NCI-H128 (cell line): ENCODE measurements around the gene ALOX15.
"Not testable (repeated sequence)": the region's sequence is repeated elsewhere in the genome, so short reads cannot be mapped to it uniquely, and the experiment has no call there.

Experiments
- DNase-seq: peaks from one replicate; lab custom pipeline; 2025; ENCODE audit not compliant: unreplicated experiment; lab: John Stamatoyannopoulos, UW

ALOX15 gene, protein sequence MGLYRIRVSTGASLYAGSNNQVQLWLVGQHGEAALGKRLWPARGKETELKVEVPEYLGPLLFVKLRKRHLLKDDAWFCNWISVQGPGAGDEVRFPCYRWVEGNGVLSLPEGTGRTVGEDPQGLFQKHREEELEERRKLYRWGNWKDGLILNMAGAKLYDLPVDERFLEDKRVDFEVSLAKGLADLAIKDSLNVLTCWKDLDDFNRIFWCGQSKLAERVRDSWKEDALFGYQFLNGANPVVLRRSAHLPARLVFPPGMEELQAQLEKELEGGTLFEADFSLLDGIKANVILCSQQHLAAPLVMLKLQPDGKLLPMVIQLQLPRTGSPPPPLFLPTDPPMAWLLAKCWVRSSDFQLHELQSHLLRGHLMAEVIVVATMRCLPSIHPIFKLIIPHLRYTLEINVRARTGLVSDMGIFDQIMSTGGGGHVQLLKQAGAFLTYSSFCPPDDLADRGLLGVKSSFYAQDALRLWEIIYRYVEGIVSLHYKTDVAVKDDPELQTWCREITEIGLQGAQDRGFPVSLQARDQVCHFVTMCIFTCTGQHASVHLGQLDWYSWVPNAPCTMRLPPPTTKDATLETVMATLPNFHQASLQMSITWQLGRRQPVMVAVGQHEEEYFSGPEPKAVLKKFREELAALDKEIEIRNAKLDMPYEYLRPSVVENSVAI

DNA sequence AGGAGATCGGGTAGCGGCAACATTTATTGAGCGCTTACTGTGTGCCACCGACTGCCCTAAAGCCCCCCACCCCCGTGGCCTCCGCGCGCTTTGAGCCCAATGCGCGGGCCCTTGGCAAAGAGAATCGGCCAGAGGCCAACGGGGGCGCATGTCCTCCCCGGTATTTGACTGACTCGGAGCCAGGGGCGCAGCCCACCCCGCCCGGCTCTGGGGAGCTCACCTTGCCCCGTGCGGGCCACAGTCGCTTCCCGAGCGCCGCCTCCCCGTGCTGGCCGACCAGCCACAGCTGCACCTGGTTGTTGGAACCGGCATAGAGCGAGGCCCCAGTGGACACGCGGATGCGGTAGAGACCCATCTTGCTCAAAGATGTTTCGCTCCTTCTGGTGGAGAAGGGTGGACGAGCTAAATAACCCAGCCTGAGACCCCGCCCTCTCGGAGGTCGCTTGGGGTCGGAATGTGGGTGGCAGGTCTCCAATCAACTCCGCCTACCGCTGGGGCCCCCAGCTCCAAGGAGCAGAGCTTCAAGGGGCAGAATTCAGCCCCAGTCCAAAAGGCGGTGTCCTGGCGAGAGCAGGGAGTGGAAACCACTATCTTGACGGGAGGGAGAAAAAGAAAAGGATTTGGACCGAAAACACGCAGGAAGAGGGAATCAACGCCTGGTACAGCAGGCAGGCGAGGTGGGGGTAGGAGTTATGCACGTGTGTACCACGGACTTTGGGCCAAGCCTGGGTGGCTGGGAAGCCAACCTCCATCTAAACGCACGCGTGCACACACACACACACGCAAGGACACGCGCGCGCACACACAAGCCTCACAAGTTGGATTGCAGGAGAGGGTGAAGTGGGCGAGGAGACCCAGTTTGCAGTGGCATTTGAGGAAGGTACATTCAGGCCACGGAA, at the start of gene ALOX15:
Gene ALOX15, minus strand, starts transcription at position 382 of the 899 bp plus-strand sequence. Its CDS starts 27 bp downstream, at position 355.
- DNase-seq = no peak

DNA sequence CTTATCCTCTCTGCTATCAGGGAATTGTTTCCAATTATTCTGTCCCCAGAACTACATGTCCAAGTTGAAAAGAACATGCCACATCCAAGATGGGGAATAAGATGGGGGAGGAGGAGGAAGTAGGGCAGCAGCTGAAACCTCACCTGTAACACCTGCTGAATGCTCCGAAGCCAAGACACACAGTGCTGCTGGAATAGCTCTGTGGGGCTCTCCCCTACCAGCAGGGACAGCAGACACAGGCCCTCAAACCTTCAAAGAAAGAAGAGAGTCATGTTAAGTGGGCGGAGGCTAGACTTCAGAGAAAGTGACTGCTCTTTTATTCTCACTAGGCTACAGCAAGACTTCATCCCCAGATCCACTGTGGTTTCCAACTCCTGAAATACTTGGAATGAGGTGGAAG, 49.3 kb upstream of the ALOX15 start:
- DNase-seq = no peak

DNA sequence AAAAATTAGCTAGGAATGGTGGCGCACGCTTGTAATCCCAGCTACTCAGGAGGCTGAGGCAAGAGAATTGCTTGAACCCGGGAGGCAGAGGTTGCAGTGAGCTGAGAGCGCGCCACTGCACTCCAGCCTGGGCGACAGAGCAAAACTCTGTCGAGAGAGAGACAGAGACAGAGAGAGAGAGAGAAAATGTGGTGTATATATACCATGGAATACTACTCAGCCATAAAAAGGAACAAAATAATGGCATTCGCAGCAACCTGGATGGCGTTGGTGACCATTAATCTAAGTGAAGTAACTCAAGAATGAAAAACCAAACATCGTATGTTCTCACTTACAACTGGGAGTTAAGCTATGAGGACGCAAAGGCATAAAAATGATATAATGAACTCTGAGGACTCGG, 48.4 kb upstream of the ALOX15 start:
- not testable (repeated sequence) for DNase-seq

DNA sequence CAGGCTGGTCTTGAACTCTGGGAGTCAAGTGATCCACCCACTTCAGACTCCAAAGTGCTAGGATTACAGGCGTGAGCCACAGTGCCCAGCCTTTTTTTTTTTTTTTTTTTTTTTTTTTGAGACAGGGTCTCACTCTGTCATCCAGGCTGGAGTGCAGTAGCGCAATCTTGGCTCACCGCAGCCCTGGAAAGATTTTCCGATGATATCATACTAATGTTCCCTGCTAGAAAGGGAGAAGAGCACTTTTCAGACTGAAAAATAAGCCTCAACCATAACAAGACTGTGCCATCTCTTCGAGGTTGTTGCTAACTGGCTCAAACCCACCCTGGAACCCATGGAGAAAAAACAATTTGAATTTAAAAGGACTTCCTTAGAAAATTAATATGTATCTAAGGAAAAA, 42.3 kb upstream of the ALOX15 start:
- not testable (repeated sequence) for DNase-seq

DNA sequence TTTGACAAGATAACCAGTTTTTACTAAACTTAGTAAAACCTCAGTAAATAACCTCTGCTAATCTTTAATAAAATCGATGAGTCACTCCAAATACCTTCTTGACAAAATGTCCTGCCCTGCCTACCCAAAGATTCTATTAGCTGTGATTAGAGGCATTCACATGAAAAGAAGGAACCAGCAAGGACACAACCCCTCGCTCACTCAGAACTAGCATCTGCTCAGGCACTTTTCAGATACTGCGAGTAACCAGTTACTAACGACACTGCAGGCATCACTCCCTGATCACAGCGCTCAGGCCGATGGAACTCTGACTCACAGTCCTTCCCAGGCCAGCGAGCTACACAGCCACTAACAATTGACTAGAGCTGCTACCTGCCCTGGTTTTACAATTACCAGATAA, 38.2 kb upstream of the ALOX15 start:
- DNase-seq = no peak

DNA sequence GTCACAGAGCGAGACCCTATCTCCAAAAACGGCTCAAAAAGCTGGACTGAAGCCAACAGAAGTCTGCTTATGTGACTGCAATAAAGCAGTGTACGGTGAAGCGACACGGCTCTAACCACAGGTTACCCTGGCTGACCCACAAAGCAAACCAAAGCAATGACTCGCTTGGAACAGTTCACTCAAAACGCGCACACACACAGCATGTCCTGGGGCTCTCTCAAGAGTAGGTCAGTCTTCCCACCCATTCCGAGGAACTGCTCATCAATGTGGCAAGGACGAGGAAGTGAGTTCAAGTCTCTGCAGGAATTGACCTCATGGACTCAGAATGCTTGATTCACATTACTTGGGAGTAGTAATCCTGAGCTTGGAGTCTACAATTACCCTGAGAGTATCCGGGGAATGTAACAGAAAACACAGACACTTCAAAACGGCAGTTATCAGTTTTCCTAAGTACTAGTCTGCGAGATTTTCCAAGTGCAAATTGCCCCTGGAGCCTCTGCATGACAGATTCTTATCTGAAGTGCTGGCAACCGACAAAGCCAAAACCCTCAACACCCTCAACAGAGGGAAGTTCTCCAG, 37.1 kb upstream of the ALOX15 start:
- no peak for DNase-seq

DNA sequence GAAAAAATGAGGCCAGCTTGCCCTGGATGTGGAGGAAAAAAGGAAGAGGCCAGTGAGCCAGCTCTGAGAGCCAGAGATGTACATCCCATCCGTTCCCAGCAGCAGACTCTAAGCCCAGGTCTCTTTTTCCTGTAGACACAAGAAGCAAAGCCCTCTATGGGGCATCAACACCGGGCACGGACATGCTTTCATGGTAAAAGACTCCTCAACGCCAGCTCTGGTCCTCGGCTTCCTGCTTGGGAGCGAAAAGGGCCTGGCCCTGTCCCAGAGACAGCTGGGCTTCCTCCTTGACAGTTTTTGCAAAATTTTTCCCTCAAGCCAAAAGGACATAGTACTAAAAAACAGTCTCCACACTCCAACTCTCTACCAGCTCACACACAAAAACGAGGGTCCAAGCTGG, 35.3 kb upstream of the ALOX15 start:
- no peak for DNase-seq

DNA sequence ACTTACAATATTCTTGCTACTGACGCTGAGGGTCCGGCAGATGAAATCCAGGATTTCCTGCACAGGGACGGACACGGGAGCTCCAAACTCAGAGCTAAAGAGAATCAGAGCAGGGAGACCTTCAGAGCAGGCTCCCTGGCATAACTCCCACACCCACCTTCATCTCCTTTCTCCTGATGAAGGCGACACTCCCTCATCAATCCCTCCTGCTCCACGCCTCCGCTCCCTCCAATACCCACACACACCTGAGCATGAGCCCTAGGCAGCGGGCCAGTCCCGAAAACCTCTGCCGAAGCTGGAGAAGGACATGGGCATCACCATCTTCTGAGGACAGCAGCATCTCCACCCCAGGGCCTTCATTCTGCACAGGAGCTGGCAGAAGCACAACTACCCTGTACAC, 34.3 kb upstream of the ALOX15 start:
- DNase-seq = no peak

DNA sequence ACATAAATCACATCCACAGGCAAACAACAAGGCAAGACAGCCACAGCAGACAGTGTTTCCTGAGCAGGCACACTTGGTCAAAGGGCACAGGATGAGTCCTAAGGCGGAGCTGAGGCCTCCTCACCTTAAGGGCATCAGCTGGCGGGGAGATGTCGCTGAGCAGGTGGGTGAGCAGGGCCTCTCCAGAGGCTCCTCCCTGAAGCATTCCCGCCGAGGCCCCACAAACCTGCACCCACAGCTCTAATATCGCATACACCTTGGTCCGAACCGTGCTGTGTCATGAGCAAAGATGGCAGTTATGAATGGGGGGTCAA, 33.2 kb upstream of the ALOX15 start:
- DNase-seq = no peak

DNA sequence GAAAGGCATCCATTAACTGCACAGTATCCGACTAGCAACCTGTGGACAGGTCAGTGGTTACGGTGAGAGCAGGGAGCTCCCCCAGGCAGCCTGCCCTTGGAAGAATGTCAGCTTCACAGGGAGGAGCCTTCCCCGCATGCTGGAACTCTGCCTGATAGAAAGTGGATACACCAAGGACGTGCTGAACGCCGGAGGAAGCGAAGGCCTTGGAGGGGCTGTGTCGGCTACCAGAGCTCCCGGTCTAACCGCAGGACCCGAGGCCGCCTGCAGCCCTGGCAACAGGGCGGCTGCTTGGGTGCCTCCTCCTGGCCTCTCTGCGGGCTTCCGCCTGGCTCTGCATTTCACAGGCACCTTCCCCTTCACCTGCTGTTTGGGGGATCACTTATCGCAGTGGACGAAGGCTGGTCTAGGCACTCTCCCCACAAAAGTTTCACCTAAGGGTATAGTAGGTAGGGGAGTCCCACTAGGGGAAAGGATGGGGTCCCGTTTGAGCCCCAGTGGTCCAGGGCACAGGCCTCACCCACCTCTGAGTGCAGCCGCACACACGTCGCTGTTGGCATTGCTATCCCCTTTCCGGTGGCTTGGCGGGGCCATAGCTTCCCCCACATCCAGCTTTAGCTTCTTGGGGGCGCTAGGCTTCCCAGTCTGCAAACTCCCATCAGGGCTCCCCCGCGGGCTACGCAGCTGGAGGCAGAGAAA, 32.7 kb upstream of the ALOX15 start:
- DNase-seq = no peak

DNA sequence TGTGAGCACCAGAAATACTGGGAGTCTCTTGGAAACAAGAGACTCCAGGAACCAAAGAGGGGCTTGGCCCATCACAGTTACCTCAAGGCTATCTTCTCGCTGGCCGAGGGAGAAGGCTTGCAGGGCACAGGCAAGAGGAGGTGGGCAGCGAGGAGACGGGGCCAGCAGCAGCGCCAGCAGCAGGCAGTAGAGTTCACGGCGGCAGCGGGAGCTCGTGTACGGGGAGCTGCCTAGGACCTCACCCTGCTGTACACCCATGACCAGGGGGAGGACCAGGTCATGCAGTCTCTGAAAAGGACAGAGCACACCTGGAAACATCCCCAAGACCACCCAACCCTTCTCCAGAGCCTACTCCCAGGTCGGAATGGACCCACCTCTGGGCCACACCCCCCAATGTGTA, 31.7 kb upstream of the ALOX15 start:
- DNase-seq = no peak

DNA sequence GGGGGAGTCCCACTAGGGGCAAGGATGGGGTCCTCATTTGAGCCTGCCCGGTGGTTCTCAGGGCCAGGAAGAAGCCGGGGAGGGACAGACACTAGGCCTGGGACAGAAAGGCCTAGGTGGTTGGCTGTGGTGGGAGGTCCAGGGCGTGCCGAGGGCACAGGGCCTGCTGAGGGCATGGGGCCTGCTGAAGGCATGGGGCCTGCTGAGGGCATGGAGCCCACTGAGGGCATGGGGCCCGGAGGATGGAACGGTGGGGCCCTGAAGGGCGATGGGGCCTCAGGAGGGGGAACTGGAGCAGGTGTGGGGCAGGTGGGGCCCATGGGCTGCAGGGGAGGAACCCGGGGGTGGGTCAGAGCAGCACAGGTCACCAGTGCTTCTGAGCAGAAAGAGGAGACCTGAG, 31.3 kb upstream of the ALOX15 start:
- DNase-seq = no peak

DNA sequence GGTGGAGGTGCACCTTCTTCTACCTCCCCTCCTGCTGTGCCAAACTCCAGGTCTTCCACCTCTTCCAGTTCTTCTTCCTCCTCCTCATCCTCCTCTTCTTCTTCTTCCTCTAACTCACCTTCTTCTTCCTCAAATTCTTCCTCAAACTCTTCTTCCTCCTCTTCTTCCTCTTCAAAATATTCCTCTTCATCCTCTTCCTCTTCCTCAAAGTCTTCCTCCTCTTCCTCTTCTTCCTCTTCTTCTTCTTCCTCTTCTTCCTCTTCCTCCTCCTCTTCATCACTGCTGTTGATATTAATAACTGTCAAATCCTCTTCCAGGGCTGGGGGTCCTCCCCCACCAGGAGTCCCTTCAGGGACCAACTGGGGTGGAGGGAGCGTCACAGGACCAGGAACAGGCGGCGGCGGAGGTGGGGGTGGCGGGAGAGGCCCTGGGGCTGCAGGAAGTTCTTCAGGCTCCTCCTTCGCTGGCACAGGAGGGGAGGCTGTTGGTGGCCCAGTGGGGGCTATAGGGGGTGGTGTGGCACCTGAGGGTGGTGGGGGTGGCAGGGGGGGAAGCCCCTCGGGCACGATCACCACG, 30.7 kb upstream of the ALOX15 start:
- no peak for DNase-seq

DNA sequence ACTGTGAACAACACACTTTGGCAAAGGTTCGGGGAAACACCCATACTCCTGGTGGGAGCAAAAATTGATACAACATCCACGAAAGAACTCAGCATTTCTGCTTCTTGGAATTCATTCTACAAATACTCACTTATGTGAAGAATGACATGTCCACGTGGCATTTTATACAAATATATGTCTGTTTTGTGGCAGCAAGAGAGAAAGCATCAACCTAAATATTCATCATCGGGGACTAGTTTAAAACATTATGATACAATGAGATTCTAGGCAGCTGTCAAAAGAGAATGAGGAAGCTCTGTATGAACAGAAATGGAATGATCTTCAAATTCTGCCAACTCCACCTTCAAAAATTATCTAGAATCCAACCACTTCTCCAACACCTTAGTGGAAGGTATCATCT, 25.7 kb upstream of the ALOX15 start:
- DNase-seq = no peak

DNA sequence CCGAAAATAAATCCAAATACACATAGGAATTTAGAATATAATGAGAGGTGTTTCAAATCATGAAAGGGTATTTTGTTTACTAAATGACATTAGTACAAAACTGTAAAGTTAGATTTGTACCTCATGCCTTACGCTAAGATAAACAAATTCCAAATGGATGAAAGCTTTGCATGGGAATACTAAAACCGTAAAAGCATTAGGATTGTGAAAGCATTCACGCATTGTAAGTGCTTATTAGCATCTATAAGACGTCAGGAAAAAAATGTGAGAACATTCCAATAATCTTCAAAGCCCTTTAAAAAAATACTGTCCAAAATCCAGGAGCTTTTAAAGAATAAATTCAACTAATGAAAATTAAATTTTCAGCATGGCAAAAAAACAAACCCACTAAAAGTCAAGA, 24.8 kb upstream of the ALOX15 start:
- DNase-seq = no peak

DNA sequence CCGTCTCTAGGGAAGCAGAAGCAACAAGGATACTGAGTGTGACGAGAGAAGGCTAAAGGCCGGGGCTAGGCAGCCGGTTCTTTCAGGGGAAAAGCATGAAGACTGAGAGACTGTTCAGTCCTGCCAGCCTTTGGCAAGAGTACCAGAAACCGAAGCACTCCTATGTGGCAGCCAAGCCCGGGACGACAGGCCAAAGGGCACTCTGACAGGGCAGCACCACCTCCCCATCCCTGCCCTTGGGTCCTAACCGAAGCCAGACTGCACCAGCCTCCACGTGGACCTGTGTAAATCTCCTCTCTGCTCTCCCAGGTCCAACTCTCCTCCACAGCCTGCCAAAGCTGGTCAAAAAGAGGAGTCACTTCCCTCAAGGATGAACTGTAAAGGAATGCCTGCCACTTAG, 23.5 kb upstream of the ALOX15 start:
- no peak for DNase-seq

DNA sequence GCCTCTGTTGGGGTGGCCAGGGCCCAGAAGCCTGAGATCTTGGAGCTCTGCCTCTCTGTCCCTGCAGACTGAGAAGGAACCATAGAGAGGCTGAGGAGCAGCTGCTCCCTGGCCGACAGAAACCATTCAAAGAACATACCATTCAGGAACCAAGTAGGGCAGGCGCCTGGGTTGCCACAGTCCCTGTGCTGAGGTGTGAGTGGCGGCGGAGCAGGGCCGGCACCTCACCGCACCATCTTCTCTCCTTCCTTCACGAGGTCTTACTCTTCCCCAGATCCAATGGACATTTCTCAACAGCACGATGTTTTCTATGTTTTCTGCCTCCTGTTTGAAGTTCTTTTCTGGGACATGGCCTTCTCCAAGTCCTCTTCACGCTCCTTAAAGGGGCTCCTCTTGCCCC, 22.8 kb upstream of the ALOX15 start:
- DNase-seq = no peak

DNA sequence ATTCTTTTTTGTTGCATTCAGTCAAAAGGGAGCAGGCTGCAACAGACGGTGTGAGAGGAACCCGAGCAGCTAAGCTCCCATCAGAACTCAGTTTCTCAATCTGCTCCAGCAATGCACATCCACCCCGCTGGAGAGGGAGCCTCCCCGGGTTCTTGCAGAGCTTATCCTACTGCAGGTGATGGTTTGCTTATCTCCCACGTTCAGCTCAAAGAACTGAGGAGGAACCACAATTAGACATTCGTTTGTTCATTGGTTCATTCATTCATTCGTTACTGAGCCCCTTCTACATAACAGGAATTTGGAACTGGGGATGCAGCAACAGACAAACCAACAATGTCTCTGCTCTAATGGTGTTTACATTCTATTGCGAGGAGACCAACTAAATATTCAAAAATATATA, 22.2 kb upstream of the ALOX15 start:
- DNase-seq = no peak

DNA sequence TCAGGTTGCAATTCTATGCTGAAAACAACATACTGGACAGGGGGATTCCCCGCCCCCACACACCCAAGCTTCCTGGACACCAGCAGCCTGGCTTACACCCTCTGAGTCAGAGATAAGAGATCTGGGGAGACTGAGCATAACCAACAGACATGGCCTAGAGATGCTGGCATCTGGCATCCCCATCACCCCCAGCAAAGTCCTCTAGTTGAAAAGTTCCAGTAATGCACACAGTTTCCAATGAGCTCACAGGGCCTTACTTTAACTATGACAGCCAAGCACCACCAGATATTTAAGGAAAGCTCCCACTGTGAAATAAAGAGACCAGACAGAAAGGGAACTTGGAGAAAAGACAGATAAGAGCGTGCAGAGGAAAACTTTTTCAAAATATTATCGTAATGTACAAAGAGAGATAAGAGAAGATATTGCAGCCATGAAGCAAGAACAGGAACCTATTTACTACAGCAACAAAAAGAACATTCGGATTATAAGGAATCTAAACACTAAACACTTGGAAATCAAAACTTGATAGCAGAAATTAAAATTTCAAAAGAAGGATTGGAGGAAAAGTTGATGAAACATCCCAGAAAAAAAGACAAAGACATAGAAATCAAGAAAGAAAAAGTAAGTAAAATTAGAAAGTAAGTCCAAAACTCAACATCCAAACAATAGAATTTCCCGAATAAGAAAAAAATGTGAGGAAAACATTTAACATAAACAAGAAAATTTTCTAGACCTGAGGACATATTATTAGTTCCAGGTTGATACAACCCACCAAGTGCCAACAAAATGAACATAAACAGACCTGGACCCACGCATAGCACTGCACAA, 17.2 kb upstream of the ALOX15 start:
- DNase-seq = no peak

DNA sequence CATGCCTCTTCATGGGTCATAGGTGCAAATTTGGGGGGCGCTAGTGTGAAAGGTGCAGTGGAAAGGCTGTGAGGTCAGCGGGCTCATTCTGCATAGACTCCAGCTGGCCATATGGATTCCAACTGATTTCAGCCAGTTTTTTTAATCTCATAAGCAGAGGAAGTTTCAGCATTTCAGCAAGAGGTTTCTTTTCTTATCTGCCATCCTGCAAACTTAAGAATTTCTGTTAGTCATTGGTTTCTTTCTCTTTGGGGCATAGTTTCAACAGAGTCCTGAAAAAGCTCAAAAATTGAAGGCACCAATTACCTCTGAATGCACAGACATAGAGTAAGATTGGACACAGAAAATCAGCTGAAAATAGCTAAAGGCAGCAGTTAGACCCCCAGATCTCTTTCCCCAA, 16.2 kb upstream of the ALOX15 start:
- DNase-seq = no peak
